ENCODE measurements around the gene PADI3.

DNA sequence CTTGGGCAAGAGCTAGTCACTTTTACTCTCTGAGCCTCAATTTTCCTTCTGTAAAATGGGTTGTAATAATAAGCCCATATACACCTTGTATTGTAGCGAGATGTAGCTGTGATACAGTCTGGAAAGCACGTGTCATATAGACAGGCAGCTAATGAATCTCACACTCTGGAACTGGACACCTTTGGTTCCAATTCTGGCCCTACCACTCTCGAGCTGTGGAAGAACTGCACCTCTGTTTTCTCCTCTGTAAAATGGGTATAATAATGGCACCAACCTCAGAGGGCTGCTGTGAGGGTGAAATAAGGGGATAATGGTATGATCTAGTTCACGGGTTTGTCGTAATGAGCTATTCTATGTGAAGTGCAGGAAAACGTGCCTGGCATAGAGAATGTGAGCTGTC, 58.4 kb downstream of the PADI3 start:
- TF ChIP-seq POLR2A (IDR thresholded peaks at IDR 0.05), result no peak
- TF ChIP-seq, protein P1, sequence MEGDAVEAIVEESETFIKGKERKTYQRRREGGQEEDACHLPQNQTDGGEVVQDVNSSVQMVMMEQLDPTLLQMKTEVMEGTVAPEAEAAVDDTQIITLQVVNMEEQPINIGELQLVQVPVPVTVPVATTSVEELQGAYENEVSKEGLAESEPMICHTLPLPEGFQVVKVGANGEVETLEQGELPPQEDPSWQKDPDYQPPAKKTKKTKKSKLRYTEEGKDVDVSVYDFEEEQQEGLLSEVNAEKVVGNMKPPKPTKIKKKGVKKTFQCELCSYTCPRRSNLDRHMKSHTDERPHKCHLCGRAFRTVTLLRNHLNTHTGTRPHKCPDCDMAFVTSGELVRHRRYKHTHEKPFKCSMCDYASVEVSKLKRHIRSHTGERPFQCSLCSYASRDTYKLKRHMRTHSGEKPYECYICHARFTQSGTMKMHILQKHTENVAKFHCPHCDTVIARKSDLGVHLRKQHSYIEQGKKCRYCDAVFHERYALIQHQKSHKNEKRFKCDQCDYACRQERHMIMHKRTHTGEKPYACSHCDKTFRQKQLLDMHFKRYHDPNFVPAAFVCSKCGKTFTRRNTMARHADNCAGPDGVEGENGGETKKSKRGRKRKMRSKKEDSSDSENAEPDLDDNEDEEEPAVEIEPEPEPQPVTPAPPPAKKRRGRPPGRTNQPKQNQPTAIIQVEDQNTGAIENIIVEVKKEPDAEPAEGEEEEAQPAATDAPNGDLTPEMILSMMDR (IDR thresholded peaks at IDR 0.05), result no peak
